Astrocyte (in vitro differentiated cells and primary cell): ENCODE measurements around the gene KASH5. TPM values are rescaled to one million over a fixed set of nuclear protein-coding genes. Genes with fewer than 3 reads are reported as not detected.

ENCODE experiments used
- DNase-seq: peaks from one replicate; pipeline ENCODE4 v3.0.0-alpha.2; 2010; ENCODE audit warnings: low read depth
- FAIRE-seq: peaks from 2 replicates; lab custom pipeline; 2011; peaks lifted over from hg19 to GRCh38; lab: Jason Lieb, UNC
- H2AFZ ChIP-seq: 2 replicates; pipeline ENCODE4 v1.6.0; 2012; ENCODE audit warnings: low read depth, low read length, inconsistent platforms
- H3K27ac ChIP-seq: 2 replicates; pipeline ENCODE4 v1.5.1; 2011; ENCODE audit warnings: low read depth, low read length, inconsistent platforms
- H3K27me3 ChIP-seq: 2 replicates; pipeline ENCODE4 v1.6.0; 2011; ENCODE audit warnings: low read length, inconsistent platforms; ENCODE audit not compliant: insufficient read depth
- H3K36me3 ChIP-seq: 2 replicates; pipeline ENCODE4 v1.5.1; 2011; ENCODE audit warnings: low read length, inconsistent platforms; ENCODE audit not compliant: insufficient read depth
- H3K4me1 ChIP-seq: 2 replicates; pipeline ENCODE4 v1.5.1; 2011; ENCODE audit warnings: low read length, inconsistent platforms; ENCODE audit not compliant: insufficient read depth
- H3K4me2 ChIP-seq: 2 replicates; pipeline ENCODE4 v1.6.0; 2012; ENCODE audit warnings: low read length, inconsistent platforms
- H3K4me3 ChIP-seq: 2 replicates; pipeline ENCODE4 v1.5.1; 2011; ENCODE audit warnings: low read depth, mild to moderate bottlenecking, low read length, inconsistent platforms; ENCODE audit not compliant: insufficient read depth
- H3K79me2 ChIP-seq: 2 replicates; pipeline ENCODE4 v1.6.0; 2012; ENCODE audit warnings: mild to moderate bottlenecking, low read length, inconsistent platforms; ENCODE audit not compliant: insufficient read depth
- H3K9ac ChIP-seq: 2 replicates; pipeline ENCODE4 v1.6.0; 2012; ENCODE audit warnings: mild to moderate bottlenecking, low read length, inconsistent platforms
- H3K9me3 ChIP-seq: 2 replicates; pipeline ENCODE4 v1.5.1; 2012; ENCODE audit warnings: low read depth, mild to moderate bottlenecking, low read length, inconsistent platforms; ENCODE audit not compliant: insufficient read depth
- H4K20me1 ChIP-seq: 2 replicates; pipeline ENCODE4 v1.6.0; 2012; ENCODE audit warnings: low read length, inconsistent platforms; ENCODE audit not compliant: insufficient read depth
- H3K27ac Mint-ChIP-seq: one replicate; pipeline ENCODE4 v1.8.0; 2021; ENCODE audit warnings: mild to moderate bottlenecking, mixed read lengths; ENCODE audit not compliant: unreplicated experiment
- H3K27me3 Mint-ChIP-seq: one replicate; pipeline ENCODE4 v1.8.0; 2021; ENCODE audit warnings: low read depth, mixed read lengths; ENCODE audit not compliant: unreplicated experiment
- H3K36me3 Mint-ChIP-seq: one replicate; pipeline ENCODE4 v1.8.0; 2021; ENCODE audit warnings: low read depth, mixed read lengths; ENCODE audit not compliant: unreplicated experiment
- H3K4me1 Mint-ChIP-seq: one replicate; pipeline ENCODE4 v1.8.0; 2021; ENCODE audit warnings: low read depth, mixed read lengths; ENCODE audit not compliant: unreplicated experiment
- H3K4me3 Mint-ChIP-seq: one replicate; pipeline ENCODE4 v1.8.0; 2021; ENCODE audit warnings: mild to moderate bottlenecking, moderate library complexity, mixed read lengths; ENCODE audit not compliant: unreplicated experiment
- H3K9me3 Mint-ChIP-seq: one replicate; pipeline ENCODE4 v1.8.0; 2021; ENCODE audit warnings: mild to moderate bottlenecking, mixed read lengths; ENCODE audit not compliant: unreplicated experiment
- EZH2 ChIP-seq: IDR thresholded peaks from 2 replicates; pipeline ENCODE4 v1.6.1; 2012; ENCODE audit warnings: mild to moderate bottlenecking, low read length, inconsistent platforms; ENCODE audit not compliant: insufficient read depth
- total RNA-seq: library from RNA; stranded (reverse); gene quantifications from 2 replicates; pipeline ENCODE4 v1.2.1, GENCODE V29; 2021
- TF ChIP-seq, protein P1 (sequence below): IDR thresholded peaks from 2 replicates; pipeline ENCODE4 v1.5.1; 2011; ENCODE audit warnings: low read depth, mild to moderate bottlenecking, inconsistent platforms, low read length, moderate library complexity; ENCODE audit not compliant: insufficient read depth

The KASH5 gene
- total RNA-seq, 1 donor from 2014 or later = not detected

DNA sequence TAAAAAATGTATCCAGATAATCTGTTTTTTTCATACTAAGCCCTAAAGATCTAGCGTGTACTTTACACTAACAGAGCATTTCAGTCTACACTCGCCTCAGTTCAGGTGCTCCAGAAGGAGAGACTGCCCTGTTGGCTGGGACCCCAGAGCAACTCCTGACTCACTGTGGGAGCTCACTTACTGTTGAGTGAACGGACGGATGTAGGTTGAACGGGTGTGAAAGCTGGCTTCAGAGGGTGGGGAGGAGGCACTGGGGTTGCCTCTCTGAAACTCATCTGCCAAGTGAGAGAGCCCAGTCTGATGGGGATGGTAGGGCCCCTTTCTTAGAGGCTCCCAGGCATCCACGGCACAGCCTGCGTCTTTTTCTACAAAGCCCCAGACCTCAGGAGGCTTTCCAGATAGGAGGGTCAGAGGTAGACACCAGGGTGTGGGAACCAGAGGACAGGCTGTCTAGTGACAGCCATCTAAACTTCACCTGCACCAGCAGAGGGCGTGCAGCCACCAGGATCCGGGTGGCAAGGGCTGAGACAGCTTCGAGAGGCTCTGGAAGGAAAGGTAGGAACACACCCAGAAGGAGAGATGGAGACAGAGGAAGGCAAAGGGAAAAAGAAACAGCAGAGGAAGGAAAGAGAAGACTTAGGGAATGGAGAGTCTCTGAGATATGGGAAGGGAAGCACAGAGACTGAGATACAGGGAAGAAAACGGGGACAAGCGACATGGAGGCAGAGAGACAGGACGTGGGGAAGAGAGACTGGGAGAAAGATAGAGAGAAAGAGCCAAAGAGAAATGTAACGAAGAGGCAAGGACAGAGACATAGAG, 3.7 kb downstream of the KASH5 start:
- TF ChIP-seq, protein P1, sequence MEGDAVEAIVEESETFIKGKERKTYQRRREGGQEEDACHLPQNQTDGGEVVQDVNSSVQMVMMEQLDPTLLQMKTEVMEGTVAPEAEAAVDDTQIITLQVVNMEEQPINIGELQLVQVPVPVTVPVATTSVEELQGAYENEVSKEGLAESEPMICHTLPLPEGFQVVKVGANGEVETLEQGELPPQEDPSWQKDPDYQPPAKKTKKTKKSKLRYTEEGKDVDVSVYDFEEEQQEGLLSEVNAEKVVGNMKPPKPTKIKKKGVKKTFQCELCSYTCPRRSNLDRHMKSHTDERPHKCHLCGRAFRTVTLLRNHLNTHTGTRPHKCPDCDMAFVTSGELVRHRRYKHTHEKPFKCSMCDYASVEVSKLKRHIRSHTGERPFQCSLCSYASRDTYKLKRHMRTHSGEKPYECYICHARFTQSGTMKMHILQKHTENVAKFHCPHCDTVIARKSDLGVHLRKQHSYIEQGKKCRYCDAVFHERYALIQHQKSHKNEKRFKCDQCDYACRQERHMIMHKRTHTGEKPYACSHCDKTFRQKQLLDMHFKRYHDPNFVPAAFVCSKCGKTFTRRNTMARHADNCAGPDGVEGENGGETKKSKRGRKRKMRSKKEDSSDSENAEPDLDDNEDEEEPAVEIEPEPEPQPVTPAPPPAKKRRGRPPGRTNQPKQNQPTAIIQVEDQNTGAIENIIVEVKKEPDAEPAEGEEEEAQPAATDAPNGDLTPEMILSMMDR = peak; percentile 67
- TF ChIP-seq EZH2 = no peak
- no peak overlapping the region for H3K4me3 Mint-ChIP-seq
- no peak overlapping the region for H2AFZ ChIP-seq
- H3K27ac Mint-ChIP-seq = no peak overlapping the region
- H4K20me1 ChIP-seq = no peaks in the 10 kb centered on the region
- H3K9me3 Mint-ChIP-seq = no peaks in the 10 kb centered on the region
- no peak for FAIRE-seq
- H3K27ac ChIP-seq = no peak overlapping the region
- peaks cover 38% of the 10 kb centered on the region for H3K27me3 Mint-ChIP-seq
- H3K9ac ChIP-seq = no peak overlapping the region
- H3K4me2 ChIP-seq = no peak overlapping the region
- no peaks in the 10 kb centered on the region for H3K4me1 Mint-ChIP-seq
- no peaks in the 10 kb centered on the region for H3K36me3 ChIP-seq
- H3K79me2 ChIP-seq = no peaks in the 10 kb centered on the region
- no peaks in the 10 kb centered on the region for H3K9me3 ChIP-seq
- H3K27me3 ChIP-seq = peaks cover 2% of the 10 kb centered on the region
- peak; percentile 19 for DNase-seq
- no peaks in the 10 kb centered on the region for H3K4me1 ChIP-seq
- no peaks in the 10 kb centered on the region for H3K36me3 Mint-ChIP-seq
- H3K4me3 ChIP-seq = no peak overlapping the region

DNA sequence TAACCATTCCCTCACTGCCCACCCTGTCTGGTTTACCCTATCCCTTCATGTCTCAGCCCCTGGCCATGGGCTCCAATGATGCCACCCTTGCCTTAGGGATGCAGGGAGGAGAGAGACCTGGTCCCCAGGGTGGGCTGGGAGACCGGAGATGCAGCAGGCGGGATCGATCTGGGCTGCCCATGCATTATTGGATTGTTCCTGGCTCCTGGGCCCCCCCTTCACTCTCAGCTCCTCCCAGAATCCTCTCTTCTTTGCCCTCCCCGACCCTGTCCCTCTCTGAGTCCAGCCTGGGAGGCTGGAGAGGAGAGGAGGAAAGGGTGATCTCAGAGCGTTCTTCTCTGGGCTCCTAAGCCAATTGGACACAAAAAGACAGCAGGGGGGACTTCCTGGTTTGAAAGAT, 5.8 kb downstream of the KASH5 start:
- no peaks in the 10 kb centered on the region for H3K9me3 Mint-ChIP-seq
- Histone ChIP-seq H3K9ac (no peak overlapping the region), H3K36me3 (no peaks in the 10 kb centered on the region), H3K4me1 (no peaks in the 10 kb centered on the region), H2AFZ (no peak overlapping the region), H3K27ac (no peak overlapping the region), H3K9me3 (no peaks in the 10 kb centered on the region), H3K4me3 (no peak overlapping the region), H3K27me3 (peaks cover 2% of the 10 kb centered on the region), H3K4me2 (no peak overlapping the region), H4K20me1 (no peaks in the 10 kb centered on the region), H3K79me2 (no peaks in the 10 kb centered on the region)
- H3K27me3 Mint-ChIP-seq = peaks cover 52% of the 10 kb centered on the region
- H3K27ac Mint-ChIP-seq = no peak overlapping the region
- no peak for DNase-seq
- H3K4me1 Mint-ChIP-seq = no peaks in the 10 kb centered on the region
- no peak for TF ChIP-seq EZH2
- TF ChIP-seq, protein P1 = no peak
- no peak overlapping the region for H3K4me3 Mint-ChIP-seq
- no peaks in the 10 kb centered on the region for H3K36me3 Mint-ChIP-seq
- FAIRE-seq = no peak
